Measurements from ENCODE around the gene FRMD3.

DNA sequence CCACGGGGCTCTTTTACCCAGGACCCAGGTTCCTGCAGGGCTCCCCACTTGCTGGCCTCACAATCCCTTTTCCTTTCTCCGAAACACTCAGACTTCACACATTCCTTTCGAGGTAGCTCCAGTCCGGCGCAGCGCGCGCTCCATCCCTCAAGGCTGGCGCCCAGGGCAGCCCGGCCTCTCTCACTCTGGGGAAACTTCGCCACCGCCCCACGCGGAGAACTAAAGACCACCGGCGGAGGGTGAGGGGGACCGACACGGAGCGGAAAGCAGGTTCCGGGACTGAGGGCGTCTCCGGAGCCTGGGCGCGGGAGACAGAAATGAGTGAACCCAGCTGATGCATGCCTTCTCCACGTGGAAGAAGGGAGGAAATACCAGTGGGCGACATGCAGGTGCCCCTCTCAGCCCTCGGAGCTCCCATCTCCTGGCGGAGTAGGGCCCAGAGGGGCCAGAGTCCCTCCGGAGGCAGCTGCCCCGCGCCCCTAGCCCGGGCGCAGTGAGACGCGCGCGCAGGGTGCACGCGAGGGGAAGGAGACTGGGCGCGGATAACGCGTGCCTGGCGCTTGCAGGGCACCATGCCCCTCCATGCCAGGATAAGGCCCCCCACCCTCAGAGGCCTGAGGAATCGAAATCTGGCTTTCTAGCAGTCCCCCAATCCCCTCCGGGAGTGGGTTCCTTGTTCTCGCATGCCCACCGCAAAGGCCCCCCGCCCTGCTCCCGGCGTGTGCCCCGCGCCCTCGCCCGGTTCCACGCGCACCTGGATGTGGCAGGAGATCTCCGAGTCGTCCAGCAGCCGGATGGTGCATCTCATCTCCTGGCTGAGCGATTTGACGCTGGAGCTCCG lies 650 bp downstream of the FRMD3 start:
- TF ChIP-seq CTCF (conservative IDR thresholded peaks at IDR 0.05) (no peak), EZH2 (IDR thresholded peaks at IDR 0.05; ENCODE audit: low read depth) (no peak)
